Hepatocyte (in vitro differentiated cells): ENCODE results near the gene ARRB1. TPM values are rescaled to one million over a fixed set of nuclear protein-coding genes. Genes with fewer than 3 reads are reported as not detected.

Source experiments
- DNase-seq: peaks from one replicate; pipeline ENCODE4 v3.0.0-alpha.2; 2016; ENCODE audit warnings: low spot score
- H2AFZ ChIP-seq: fragments of 200-600 bp; sonication (generic); 2 replicates; pipeline ENCODE4 v1.6.0; 2016; ENCODE audit warnings: antibody characterized with exemption, mild to moderate bottlenecking
- H3K27ac ChIP-seq: fragments of 200-600 bp; sonication (generic); 2 replicates; pipeline ENCODE4 v1.5.1; 2016; ENCODE audit warnings: mild to moderate bottlenecking
- H3K27me3 ChIP-seq: fragments of 200-600 bp; sonication (generic); 2 replicates; pipeline ENCODE4 v1.6.1; 2016
- H3K36me3 ChIP-seq: fragments of 200-600 bp; sonication (generic); replicated peaks from 2 replicates; pipeline ENCODE4 v1.5.1; 2016; ENCODE audit warnings: low read depth; ENCODE audit not compliant: insufficient read depth
- H3K4me1 ChIP-seq: fragments of 200-600 bp; sonication (generic); 2 replicates; pipeline ENCODE4 v1.5.1; 2016; ENCODE audit warnings: mild to moderate bottlenecking, moderate library complexity; ENCODE audit not compliant: insufficient read depth
- H3K4me2 ChIP-seq: fragments of 200-600 bp; sonication (generic); 2 replicates; pipeline ENCODE4 v1.6.0; 2016
- H3K4me3 ChIP-seq: fragments of 200-600 bp; sonication (generic); 2 replicates; pipeline ENCODE4 v1.5.1; 2016; ENCODE audit warnings: mild to moderate bottlenecking
- H3K79me2 ChIP-seq: fragments of 200-600 bp; sonication (generic); 2 replicates; pipeline ENCODE4 v1.6.0; 2017; ENCODE audit warnings: mild to moderate bottlenecking
- H3K9me2 ChIP-seq: fragments of 200-600 bp; sonication (generic); replicated peaks from 2 replicates; pipeline ENCODE4 v1.6.0; 2017; ENCODE audit warnings: mild to moderate bottlenecking; ENCODE audit not compliant: insufficient read depth
- H3K9me3 ChIP-seq: fragments of 200-600 bp; sonication (generic); 2 replicates; pipeline ENCODE4 v1.5.1; 2016; ENCODE audit warnings: low read depth, mild to moderate bottlenecking
- H4K20me1 ChIP-seq: fragments of 200-600 bp; sonication (generic); 2 replicates; pipeline ENCODE4 v1.6.0; 2016; ENCODE audit warnings: mild to moderate bottlenecking; ENCODE audit not compliant: insufficient read depth, poor library complexity, severe bottlenecking
- CTCF ChIP-seq: fragments of 200-600 bp; sonication (generic); IDR thresholded peaks from 2 replicates; pipeline ENCODE4 v1.5.1; 2016; ENCODE audit warnings: antibody characterized with exemption, mild to moderate bottlenecking; ENCODE audit not compliant: poor library complexity
- EZH2 ChIP-seq: fragments of 200-600 bp; sonication (generic); IDR thresholded peaks from 2 replicates; pipeline ENCODE4 v1.6.1; 2016; ENCODE audit warnings: antibody characterized with exemption, mild to moderate bottlenecking, borderline replicate concordance
- EZH2phosphoT487 ChIP-seq: fragments of 200-600 bp; sonication (generic); IDR thresholded peaks from one replicate; pipeline ENCODE4 v1.6.1; 2018; ENCODE audit warnings: antibody characterized with exemption, mild to moderate bottlenecking, low read depth, moderate library complexity; ENCODE audit not compliant: unreplicated experiment, severe bottlenecking
- WGBS: methylation state at CpG from one replicate; pipeline ENCODE4 v1.1.6; 2016; ENCODE audit warnings: low lambda C conversion rate; ENCODE audit errors: missing lambda C conversion rate; 5-methylcytosine and 5-hydroxymethylcytosine counted together
- polyA plus RNA-seq: library from polyadenylated mRNA; unstranded; fragments of >200 nt; fragmentation: Nextera tagmentation; extraction: Ambion mirVana; gene quantifications from 2 replicates; pipeline ENCODE4 v1.2.1, GENCODE V29; 2016
- total RNA-seq: library from RNA; depleted of rRNA; stranded (reverse); fragments of >200 nt; gene quantifications from 2 replicates; pipeline ENCODE4 v1.2.3, GENCODE V29; 2014

ARRB1 gene
- total and polyA plus RNA-seq, 2 experiments from 2014 or later = 16.2 to 83.2 TPM

GRCh38 chr11:75317446-75318122 is 33.9 kb downstream of the ARRB1 start:
- DNase-seq = no peak
- peaks cover 31% of the 10 kb centered on the region for H3K4me1 ChIP-seq
- no peak overlapping the region for H2AFZ ChIP-seq
- H3K9me2 ChIP-seq = no peaks in the 10 kb centered on the region
- no peaks in the 10 kb centered on the region for H3K27me3 ChIP-seq
- no peak overlapping the region for H3K4me3 ChIP-seq
- H4K20me1 ChIP-seq = peaks cover 19% of the 10 kb centered on the region
- WGBS = 77% methylated on average over 12 of the region's 12 CpGs
- H3K4me2 ChIP-seq = no peak overlapping the region
- no peaks in the 10 kb centered on the region for H3K9me3 ChIP-seq
- no peak for TF ChIP-seq CTCF
- TF ChIP-seq EZH2 = no peak
- TF ChIP-seq EZH2phosphoT487 = no peak
- peaks cover 94% of the 10 kb centered on the region for H3K79me2 ChIP-seq
- H3K27ac ChIP-seq = no peak overlapping the region
- H3K36me3 ChIP-seq = no peaks in the 10 kb centered on the region

DNA sequence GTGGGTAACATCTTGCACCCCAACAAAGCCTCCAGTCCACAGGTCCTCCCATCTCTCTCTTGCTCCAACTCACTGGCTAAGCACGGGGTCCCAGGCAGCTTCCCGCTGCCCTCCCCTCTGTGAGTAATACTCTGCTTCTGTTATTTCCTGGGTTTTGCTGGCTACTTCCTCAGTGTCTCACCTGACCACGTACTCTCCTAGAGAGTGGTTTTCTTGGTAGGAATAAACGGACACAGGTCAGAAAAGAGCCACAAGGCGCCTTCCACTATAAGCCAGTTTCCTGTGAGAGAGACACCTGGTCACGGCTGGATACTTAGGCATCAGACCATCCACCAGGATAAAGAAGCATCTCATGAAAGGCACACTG is 36.0 kb downstream of the ARRB1 start:
- TF ChIP-seq EZH2 (no peak), EZH2phosphoT487 (no peak)
- H3K79me2 ChIP-seq = peaks cover 87% of the 10 kb centered on the region
- DNase-seq = no peak
- H2AFZ ChIP-seq = no peak overlapping the region
- H3K4me2 ChIP-seq = no peak overlapping the region
- no peaks in the 10 kb centered on the region for H3K36me3 ChIP-seq
- 87% methylated on average over 6 of the region's 6 CpGs for WGBS
- peaks cover 42% of the 10 kb centered on the region for H3K4me1 ChIP-seq
- H4K20me1 ChIP-seq = peaks cover 26% of the 10 kb centered on the region
- no peaks in the 10 kb centered on the region for H3K9me3 ChIP-seq
- no peak overlapping the region for H3K27ac ChIP-seq
- no peaks in the 10 kb centered on the region for H3K9me2 ChIP-seq
- H3K27me3 ChIP-seq = no peaks in the 10 kb centered on the region
- H3K4me3 ChIP-seq = no peak overlapping the region

DNA sequence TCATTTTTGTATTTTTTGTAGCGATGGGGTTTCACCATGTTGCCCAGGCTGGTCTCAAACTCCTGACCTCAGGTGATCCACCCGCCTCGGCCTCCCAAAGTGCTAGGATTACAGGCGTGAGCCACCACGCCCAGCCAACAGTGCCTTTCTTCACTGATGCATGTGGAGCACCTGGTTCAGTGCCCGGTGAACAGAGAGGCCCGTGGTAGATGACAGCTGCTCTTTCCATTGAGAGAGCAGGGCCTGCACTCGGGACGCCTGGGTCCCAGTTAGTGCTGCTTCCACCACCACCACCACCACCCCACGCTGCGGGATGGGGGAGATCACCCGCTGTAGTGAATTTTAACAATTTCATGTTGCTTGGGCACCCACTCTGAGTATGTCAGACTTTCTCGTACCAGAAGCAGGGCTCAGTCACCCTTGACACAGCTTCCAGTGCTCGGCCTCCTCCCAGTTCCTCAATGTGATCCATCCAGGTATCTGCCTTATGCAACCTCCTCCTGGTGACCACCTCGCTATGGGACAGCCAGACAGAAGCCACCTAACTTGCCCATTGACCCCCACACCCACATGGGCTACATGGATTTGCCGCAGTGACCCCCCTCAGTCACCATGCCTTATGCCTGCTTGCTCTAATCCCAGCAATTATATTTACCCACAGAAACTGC is 36.6 kb downstream of the ARRB1 start:
- H3K27me3 ChIP-seq = no peaks in the 10 kb centered on the region
- peaks cover 40% of the 10 kb centered on the region for H3K4me1 ChIP-seq
- no peak overlapping the region for H3K4me3 ChIP-seq
- DNase-seq = no peak
- H2AFZ ChIP-seq = no peak overlapping the region
- peaks cover 87% of the 10 kb centered on the region for H3K79me2 ChIP-seq
- H3K9me2 ChIP-seq = no peaks in the 10 kb centered on the region
- WGBS = 97% methylated on average over 16 of the region's 16 CpGs
- H3K9me3 ChIP-seq = no peaks in the 10 kb centered on the region
- H3K4me2 ChIP-seq = no peak overlapping the region
- no peaks in the 10 kb centered on the region for H3K36me3 ChIP-seq
- TF ChIP-seq EZH2 (no peak), EZH2phosphoT487 (no peak), CTCF (no peak)
- H4K20me1 ChIP-seq = peaks cover 24% of the 10 kb centered on the region
- H3K27ac ChIP-seq = no peak overlapping the region

DNA sequence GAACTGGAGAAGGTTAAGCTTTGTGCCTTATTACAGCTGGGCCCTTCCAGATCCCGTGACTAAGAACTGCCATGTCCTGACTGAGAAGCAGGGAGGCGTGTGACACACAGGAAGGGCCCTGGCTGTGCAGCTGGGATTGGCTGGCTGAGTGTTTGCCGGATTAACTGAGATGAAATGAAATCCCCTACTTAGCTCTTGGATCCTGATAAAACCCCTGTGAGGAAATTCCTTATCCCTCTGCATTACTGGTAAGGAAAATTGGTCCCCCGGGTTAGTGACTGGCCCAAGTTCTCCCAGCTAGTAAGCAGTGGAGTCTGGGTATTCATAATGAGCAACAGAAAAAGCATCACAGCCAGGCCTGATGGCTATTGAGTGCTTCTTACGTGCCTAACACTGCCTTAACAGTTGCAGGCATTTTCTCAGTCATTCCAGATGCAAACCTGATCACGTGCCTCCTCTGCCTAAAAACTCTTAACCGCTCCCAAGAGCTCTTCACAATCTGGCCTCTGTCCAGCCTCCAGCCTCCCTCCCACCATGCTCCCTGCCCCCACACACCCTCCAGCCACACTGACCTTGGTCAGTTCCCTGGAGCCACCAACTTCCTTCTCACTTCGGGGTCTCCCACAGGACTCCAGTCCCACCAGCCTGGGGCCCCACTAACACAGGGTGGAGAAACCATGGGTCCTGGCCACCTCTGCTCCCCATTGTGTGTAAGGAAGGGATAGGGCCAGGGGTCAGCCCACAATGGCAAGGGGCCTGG is 37.8 kb downstream of the ARRB1 start:
- no peak overlapping the region for H3K4me2 ChIP-seq
- DNase-seq = peak; percentile 77
- H3K9me2 ChIP-seq = no peaks in the 10 kb centered on the region

More for the DNA sequence above, 37.8 kb downstream of the ARRB1 start:
- Histone ChIP-seq H4K20me1 (peaks cover 26% of the 10 kb centered on the region), H3K9me3 (no peaks in the 10 kb centered on the region), H3K27ac (peak overlapping the region; percentile 85), H3K4me3 (no peak overlapping the region), H3K36me3 (no peaks in the 10 kb centered on the region), H3K27me3 (no peaks in the 10 kb centered on the region), H3K4me1 (peaks cover 28% of the 10 kb centered on the region), H2AFZ (no peak overlapping the region), H3K79me2 (peaks cover 88% of the 10 kb centered on the region)
- WGBS = 63% methylated on average over 8 of the region's 8 CpGs
- TF ChIP-seq CTCF (no peak), EZH2phosphoT487 (no peak)
